ENCODE data around the gene FREM3.

FREM3 gene

DNA sequence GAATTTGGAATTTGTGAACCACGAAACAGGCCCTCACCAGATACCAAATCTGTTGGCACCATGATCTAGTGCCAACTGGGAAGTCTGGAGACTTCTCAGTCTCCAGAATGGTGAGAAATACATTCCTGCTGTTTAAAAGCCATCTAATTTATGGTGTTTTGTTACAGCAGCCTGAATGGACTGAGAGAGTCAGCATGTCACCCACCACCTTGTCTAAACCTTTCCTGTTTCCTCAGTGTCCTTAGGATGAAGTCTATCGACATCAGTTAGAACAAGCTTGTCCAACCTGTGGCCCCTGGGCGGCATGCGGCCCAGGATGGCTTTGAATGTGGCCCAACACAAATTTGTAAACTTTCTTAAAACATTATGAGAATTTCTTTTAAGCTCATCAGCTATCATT, 42.1 kb downstream of the FREM3 start:
- no peak for DNase-seq

DNA sequence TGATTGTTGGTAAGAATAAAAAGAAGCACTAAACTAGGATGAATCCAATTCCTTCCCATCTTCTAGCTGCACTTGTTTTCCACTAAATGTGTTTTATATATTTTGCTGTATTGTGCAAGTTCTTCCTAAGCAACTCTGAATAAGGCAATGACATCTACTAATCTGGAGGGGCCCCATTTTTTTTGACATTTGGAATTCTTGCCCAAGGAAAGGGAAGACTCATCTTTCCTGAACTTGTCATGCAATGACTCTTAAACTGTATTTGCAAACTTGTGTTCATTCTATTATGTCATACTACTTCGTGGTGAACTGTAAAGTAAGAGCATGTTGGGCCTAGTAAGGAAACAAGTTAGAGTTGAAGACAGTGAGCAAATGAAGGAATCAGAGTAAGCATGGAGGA, 45.9 kb downstream of the FREM3 start:
- DNase-seq: no peak

DNA sequence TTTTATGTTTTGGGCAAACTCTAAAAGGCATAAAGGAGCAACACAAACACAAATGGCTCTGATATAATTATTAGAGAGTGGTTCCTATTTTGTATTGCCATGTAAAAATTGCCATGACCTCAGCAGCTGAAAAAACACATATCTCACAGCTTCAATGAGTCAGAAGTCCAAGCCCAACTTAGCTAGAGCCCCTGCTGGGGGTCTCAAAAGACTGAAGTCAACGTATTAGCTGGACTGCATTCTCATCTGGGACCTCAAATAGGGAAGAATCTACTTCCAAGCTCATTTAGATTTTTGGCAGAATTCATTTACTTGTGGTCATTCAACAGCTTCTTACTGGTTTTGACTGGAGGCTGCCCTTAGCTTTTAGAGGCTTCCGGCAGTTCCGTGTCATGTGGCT, 47.4 kb downstream of the FREM3 start:
- DNase-seq: no peak

DNA sequence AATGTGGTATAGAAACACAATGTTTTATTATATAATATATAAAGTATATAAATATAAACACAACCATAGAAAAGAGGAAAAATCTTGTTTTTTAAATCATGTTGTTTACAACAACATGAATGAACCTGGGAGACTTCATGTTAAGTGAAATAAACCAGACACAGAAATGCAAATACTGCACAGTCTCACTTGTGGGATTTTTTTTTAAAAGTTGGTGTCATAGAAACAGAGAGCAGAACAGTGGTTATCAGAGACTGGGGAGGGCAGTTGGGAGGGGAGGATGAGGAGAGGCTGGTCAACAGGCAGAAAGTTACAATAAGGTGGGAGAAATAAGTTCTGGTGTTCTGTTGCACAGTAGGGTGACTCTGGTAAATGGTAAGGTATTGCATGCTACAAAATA, 57.1 kb downstream of the FREM3 start:
- no peak for DNase-seq

DNA sequence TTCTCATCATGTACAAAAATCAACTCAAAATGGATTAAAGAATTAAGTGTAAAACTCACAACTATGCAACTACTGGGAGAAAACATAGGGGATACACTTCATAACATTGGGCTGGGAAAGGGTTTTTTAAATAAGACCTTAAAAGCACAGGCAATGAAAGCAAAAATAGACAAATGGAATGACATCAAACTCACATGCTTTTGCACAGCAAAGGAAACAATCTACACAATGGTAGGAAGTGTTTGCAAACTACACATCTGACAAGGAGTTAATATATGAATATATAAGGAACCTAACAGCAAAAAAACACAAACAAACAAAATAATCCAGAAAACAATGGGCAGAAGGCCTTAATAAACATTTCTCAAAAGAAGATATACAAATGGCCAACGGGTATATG, 57.9 kb downstream of the FREM3 start:
- DNase-seq: no peak

DNA sequence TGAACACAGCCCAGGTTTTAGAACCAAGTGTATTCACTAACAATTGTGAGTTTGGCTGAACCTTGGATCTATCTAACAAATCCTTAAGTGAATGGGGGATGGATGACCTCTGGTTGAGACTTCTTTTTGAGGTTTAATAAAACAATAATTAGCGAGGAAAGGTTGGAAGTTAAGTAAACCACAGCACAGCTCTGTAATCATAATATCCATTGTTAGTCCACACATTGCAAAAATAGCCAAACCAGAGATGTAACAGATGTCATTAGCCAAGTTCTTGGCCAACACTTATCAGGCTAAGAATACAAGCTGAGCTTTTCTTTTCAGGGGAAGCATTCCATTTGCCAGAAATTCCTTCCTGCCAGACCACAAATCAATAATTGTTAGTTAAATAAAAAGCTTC, 59.1 kb downstream of the FREM3 start:
- DNase-seq: no peak

DNA sequence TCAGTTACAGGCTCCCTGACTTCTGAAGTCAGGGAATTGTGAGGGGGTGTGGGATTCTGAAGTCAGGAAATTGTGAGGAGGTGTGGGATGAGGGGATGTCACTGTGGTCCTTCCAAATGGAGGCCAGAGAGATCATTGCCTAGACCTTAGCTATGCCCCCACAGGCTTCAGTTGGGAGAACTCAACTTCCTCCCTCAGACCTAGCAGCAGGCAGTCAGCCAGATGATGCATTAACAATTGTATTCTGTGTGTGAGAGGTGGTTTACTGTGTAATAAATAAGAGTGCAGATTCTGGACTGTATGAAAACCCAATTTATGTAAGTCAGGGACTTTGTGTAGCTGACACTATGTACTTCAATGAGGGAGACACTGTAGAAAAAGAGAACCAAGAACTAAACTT, 65.7 kb downstream of the FREM3 start:
- no peak for DNase-seq

DNA sequence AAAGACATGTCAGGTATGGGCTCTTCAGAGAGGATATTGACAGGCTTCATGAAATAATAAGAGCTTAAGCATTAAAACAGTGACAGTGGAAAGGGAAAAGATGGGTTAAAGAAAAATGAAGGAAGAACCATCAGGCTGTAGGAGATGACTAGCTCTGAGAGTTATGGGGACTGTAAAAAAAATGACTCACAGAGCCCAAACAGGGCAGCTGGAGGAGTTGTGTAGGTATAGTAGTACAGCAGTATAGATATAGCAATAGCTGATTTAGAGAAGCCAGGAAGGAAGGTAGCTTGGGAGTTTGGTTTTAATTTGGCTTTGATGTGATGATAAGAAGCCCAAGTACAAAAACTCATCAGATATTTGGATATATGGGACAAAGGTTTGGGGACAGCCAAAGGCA, 66.6 kb downstream of the FREM3 start:
- DNase-seq: no peak

DNA sequence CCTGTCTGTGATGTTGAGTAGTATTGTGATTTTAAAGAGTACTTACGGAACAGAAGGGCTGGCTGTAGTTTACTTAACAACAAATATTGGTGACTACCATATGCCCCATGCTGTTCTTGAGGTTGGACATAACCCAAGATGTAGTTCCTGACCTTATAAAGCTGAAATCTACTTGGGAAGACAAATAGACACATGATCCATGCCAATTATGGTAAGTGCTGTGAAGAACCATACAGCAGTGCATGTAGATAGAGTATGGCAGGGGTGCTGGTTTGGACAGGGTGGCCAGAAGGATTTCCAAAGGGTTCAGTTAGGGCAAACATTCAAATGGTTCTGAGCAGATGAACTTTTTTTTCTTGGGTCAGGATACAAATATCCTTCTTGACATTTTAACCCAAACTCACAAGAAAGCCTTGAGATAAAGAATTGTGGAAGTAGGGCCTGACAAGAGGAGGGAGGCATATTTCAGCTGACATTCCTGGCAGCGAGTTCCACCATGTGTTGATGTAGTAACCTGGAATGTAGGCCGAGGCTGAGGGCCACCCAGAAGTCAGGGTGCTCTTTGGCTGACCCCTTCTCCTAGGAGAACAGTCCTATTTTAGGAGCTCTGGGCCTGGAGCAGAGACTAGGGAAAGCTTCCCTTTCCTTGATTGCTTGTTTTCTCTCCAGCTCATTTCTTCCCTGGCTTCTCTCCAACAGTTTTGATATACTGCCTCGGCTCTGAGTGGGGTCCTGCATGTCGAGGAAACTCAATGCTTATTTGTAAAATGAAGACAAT, 74.2 kb downstream of the FREM3 start:
- DNase-seq: peak; percentile 0

DNA sequence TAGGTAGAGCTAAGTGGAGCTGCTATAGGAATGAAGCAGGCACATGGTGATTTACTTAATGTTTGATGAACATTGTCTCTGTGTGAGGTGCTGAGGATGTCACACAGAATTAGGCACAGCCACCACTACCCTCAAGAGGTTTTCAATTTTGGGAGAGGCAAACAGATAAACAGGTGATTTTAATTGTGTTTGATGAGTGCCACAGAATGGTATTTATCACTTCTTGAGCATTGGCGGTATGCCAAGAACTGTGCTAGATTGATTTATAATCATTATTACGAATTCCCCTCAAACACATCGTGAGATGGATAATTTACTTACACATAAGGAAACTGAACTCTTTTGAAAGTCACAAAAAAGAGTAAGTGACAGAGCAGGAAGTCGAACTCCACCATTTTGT, 74.8 kb downstream of the FREM3 start:
- DNase-seq: peak; percentile 3

DNA sequence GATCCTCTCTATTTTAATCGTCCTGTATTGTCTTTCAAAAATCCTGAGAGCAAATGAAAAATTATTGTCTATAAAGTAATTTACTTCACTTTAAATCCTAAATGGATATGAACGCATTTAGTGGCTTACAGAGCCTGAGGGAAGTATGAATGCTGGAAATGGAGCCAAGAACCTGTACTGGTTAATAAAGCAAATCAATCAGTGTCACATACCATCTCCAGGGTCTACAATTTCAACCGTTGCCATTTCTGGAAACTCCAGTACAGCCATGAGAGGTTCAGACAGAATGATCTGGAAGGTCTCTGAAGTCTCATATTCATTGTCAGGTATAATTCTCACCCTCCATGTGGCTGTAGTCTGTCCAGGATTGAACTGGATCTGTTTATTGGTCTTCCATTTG, 76.6 kb downstream of the FREM3 start:
- no peak for DNase-seq

DNA sequence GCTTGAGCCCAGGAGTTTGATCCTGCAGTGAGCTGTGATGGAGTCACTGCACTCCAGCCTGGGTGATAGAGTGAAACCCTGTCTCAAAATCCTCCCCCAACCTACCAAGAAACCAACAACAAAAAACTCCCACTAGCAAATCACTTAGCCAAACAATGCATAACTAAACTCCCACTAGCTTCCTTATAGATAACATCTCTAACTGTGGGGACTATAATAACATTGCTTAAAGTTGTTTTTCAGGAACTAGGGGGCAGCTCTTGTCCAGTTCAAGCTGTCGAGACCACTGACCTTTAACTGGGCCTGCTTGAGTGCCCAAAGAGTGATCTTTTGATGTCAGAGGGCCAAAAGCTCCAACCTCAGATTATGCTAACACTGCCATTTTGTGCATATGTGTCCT, 81.7 kb downstream of the FREM3 start:
- DNase-seq: no peak

DNA sequence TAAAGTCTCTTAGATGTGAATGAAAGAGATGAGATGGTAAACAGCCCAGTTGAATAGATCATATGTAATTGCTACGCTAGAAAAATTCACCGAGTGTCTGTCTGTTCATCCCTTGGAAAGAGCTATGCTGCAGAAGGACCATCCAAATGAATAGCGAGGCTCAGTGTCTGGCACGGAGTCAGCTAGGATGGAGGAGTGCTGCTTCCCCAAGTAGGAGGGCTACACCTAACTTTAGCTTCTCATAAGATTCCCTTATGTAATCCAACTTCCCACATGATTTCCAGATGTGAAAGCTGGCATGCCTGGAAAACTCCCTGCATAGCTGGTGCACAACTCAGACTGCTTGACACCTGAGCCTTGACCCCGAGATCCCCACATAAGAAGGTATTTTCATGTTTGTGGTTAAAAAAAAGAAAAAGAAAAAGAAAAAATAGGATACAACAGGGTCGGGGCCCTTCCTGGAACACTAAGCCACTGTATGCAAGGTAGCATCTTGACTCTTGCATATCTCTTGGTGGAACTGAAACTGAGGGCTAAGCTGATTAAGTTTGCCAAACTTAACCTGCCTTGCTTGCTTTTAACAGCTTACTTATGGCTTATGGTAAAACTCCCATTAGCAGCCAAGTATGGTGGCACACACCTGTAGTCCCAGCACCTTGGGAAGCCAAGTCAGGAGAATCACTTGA, 82.3 kb downstream of the FREM3 start:
- no peak for DNase-seq

DNA sequence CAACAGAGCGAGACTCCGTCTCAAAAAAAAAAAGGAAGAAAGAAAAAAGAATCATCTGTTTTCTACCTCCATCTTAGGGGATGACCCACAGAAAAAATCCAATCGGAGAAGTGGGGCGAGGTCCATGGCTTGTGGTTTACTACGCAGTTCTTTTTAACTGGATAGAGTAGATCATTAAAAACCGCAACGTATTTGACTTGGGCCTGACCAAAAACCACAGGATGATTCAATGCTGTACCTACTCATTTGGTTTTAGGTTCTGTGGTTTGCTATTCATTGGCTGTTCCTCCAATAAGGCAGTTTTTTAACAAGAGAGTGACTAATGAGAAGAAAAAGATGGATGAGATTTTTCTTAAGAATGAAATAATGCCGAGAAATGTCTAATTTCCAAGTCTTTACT, 83.7 kb downstream of the FREM3 start:
- DNase-seq: no peak

DNA sequence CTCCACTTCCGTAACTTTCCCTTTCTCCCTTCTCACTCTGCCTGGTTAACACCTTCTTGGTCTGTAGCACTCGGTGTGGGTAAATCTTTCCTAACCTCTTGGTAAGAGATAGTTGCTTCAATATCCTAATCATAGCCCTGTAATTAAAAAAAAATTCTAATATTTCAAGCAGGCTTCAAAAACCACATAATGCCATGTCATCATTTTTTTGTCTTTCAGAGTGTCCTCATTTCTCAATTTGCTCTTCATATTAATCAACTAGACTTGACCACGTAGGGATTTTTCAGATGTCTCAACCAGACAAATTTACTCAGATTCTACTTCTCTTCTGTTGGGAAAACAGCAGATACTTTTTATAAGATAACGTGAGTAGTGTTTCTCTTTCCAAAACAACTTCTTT, 91.0 kb downstream of the FREM3 start:
- no peak for DNase-seq

DNA sequence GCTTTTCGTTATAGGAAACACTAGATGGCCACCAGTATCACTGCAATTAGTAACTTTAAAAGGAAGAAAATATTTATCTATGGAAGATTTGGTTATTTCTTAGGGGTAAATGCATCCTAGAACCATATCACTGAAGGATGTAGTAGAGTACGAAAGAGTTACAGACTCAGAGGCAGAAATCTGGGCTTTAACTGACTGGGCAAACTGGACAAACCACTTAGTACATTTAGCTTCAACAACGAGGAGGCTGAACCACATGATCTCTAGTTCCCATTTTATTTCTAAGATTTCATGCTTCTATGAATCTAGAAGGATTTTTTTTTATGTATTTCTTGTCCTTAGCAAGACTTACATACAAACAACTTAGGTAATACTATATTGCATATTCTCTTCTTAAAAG, 94.0 kb downstream of the FREM3 start:
- DNase-seq: no peak

DNA sequence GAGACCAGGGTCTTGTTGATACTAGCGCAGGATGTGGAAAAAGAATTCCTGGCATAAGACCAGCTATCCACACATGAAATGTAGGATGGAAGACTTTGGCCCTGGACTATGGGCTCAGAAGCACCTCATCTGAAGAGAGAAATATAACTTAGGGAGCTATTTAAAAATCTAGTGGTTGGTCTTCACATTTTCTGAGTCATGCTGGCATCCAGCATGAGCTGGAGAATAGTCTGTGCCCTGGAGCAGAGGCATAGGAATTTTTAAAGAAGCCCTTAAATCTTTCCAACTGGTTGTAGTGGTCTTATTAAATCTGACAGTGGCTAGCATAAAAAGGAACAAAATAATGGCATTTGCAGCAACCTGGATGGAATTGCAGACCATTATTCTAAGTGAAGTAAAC, 100.6 kb downstream of the FREM3 start:
- DNase-seq: no peak

DNA sequence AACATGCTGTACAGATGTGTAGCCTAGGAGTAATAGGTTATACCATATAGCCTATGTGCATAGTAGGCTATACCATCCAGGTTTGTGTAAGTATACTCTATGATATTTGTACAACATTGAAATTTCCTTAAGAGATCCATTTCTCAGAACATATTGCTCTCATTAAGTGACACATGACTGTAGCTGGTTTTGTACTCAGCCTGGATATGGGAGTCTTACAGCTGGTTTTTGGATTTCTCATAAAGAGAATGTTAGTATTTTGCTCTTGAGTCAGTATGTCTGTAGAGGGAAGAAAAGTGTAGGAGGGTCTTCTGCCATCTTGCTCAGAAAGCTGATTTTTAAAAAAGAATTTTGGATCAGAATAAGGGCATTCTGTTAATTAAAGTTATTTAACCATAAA, 101.7 kb downstream of the FREM3 start:
- no peak for DNase-seq

DNA sequence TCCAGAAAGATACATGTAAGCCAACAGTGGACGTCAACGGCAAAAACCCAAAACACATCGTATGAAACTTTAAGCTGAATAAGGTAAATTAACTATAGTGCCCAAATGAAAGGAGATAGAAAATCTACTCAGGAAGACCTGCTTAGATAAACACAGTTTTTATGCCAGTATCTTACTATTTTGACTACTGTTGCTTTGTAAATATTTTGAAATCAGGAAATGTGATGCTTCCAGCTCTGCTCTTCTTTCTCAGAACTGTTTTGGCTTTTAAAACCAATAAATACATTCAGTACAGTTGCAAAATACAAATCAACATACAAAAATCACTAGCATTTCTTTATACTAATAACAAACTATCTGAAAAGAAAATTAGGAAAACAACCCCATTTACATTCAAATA, 103.2 kb downstream of the FREM3 start:
- DNase-seq: no peak

DNA sequence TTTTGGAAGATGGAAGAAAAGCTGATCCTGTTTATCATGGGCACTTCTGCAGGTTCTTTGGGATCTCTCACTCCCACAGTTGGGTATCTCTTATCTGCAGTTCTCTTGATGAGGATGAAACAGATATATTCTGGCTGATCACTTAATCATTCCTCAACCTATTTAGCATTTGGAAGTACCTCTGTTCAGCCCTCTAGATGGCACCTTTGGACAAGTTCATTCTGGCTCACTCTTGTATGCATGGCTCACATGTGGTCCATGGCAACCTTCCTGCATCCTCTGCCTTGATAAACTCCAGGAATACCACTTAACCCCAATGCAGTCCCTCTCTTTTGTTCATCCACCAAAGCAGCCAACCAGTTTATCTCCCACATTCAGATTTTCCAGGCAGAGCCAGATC, 112.8 kb downstream of the FREM3 start:
- no peak for DNase-seq

DNA sequence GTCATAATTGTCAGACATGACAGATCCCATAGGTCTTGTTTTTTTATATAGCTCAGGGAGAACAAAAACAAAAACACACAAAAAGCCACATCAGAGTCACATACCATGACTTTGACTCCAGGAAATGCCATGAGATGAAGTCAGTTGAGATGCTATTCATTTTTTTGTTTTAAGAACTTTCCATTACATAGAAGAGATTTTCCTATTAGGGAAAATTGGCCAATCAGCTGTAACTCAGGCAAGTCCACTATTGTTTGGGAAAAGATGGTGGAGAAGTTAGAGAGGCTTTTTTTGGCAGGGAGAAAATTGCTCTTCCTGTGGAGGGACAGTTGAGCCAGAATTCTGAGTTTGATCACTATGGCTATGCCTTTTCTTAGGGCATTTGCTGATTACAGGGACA, 114.4 kb downstream of the FREM3 start:
- DNase-seq: no peak

DNA sequence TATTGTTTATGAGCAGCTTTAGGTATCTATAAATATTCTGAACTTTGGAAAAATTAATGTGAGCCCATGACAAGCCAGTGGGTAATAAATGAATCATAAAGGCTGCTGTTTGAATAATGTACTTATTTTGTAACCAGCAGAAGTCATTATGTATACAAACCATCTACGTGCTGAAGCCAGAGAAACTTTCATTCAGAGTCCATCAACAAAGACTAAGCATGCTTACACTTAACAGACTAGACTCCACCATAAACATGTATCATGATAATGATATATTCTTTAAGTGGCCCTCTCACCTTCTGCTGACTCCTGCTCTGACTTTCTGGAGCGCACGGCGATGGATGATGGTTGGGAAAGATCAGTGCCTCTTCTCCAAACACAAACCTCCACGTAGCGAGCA, 114.9 kb downstream of the FREM3 start:
- DNase-seq: no peak

DNA sequence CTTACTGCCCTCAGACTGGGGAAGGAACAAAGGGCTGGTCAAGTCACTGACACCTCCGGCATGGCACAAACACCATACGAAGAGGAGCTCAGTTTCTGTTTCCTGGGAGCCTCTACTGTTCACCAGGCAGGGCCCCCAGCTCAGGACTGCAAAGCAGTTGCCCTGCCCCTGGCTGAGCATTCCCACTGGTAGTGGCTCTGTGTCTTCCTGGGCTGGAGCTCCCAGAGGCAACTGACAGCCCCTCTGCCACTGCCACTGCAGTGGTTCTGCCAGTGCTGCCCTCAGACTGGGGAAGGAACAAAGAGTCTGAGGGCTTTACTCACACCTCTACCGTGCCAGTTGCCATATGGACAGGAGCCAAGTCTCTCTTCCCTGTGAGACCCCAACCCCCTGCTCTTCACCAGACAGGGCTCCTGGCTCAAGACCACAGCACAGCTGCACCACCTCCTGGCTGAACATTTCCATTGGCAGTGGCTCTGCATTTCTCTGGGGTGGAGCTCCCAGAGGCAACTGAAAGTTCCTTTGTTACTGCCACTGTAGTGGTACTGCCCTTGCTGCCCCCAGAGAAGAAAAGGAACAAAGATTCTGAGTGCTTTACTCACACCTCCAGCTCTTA, 119.0 kb downstream of the FREM3 start:
- peak; percentile 30 for DNase-seq

DNA sequence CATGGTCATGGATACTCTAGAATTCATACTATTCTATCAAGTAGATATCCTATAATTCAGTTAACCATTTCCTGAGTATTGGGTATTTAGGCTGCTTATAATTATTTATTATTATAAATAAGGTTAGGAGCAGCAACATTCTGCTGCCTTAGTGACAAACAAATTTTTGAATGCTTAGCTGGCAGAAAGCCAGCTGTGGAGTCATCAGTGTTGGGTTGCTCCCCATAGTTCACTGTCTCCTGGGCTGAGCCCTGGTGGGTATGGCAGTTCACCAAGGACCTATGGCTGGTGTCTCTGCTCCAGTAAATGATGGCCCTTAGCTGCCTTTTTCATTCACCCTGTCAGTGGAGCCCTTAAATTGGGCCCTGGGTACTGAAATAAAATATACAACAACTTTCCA, 125.1 kb downstream of the FREM3 start:
- no peak for DNase-seq

DNA sequence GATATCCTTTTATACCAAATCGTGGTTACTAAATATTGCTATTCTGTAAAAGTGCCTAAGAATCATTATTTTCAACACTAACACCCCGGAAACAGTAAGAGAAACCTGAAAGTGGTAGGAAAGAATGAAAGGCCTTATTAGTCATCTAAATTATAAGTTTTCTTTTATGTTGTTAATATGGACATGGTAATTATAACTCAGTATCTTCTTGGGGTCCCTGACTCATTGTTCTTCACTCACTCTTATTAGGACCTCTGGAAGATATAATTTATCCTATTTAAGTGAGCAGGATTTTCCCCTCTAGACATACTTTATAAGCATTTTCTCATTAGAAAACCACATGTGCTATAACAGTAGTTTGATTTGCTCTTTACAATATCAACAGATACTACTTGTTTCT, 136.0 kb downstream of the FREM3 start:
- DNase-seq: no peak

Data from NCI-H1105 (cell line).